CD14-positive monocyte (primary cell): ENCODE results near the gene ANKRD17. TPM values are rescaled to one million over a fixed set of nuclear protein-coding genes. Genes with fewer than 3 reads are reported as not detected.

Source experiments
- DNase-seq, 3 donors: peaks; one replicate each; pipeline ENCODE4 v3.0.0-alpha.2; 2011 to 2022
- H2AFZ ChIP-seq: 2 replicates; pipeline ENCODE4 v1.6.0; 2012; ENCODE audit warnings: mild to moderate bottlenecking, low read depth, low read length, inconsistent platforms; ENCODE audit not compliant: insufficient read depth, poor library complexity, severe bottlenecking
- H3K27ac ChIP-seq, 2 donors: 1 replicate in 1 of 2; 2 replicates in 1 of 2; pipeline ENCODE4 v1.5.1; 2012 to 2013; ENCODE audit warnings: low read length in 2 of 2, control low read depth in 1 of 2, inconsistent platforms in 1 of 2, low read depth in 1 of 2, mild to moderate bottlenecking in 1 of 2
- H3K27me3 ChIP-seq, 2 donors: one replicate each; pipeline versions ENCODE4 v1.6.0 to v1.6.1; 2011 to 2013; ENCODE audit warnings: low read length in 2 of 2; ENCODE audit not compliant: control insufficient read depth in 2 of 2, insufficient read depth in 2 of 2
- H3K36me3 ChIP-seq, 2 donors: replicated peaks in 1 of 2; 1 replicate in 1 of 2; 2 replicates in 1 of 2; pipeline versions ENCODE4 v1.5.1 to v1.6.1; 2012 to 2013; ENCODE audit warnings: low read length in 2 of 2, control low read depth in 1 of 2, inconsistent platforms in 1 of 2, mild to moderate bottlenecking in 1 of 2; ENCODE audit not compliant: insufficient read depth in 2 of 2, control insufficient read depth in 1 of 2
- H3K4me1 ChIP-seq, 2 donors: 1 replicate in 1 of 2; 2 replicates in 1 of 2; pipeline versions ENCODE4 v1.5.1 to v1.6.1; 2012 to 2013; ENCODE audit warnings: low read length in 2 of 2, control low read depth in 1 of 2, inconsistent platforms in 1 of 2, mild to moderate bottlenecking in 1 of 2, moderate library complexity in 1 of 2; ENCODE audit not compliant: insufficient read depth in 2 of 2, control insufficient read depth in 1 of 2
- H3K4me2 ChIP-seq: replicated peaks from 2 replicates; pipeline ENCODE3; 2012; ENCODE audit warnings: low read length, moderate library complexity, mild to moderate bottlenecking; ENCODE audit not compliant: poor library complexity, severe bottlenecking; ENCODE audit errors: extremely low read depth
- H3K4me3 ChIP-seq, 3 experiments: fragments of 200-600 bp in 1 of 3; sonication (generic) in 1 of 3; replicated peaks in 1 of 3; 1 replicate in 2 of 3; 2 replicates in 1 of 3; pipeline ENCODE4 v1.5.1; 2011 to 2013; ENCODE audit warnings: low read length in 3 of 3, mild to moderate bottlenecking in 3 of 3, control low read depth in 2 of 3, low read depth in 2 of 3, inconsistent platforms in 1 of 3, moderate library complexity in 1 of 3
- H3K79me2 ChIP-seq: 2 replicates; pipeline ENCODE4 v1.6.0; 2012; ENCODE audit warnings: mild to moderate bottlenecking, control low read depth, inconsistent platforms, low read length, moderate library complexity; ENCODE audit not compliant: insufficient read depth
- H3K9ac ChIP-seq: 2 replicates; pipeline ENCODE4 v1.6.0; 2017; ENCODE audit warnings: low read length, mild to moderate bottlenecking; ENCODE audit not compliant: insufficient read depth, poor library complexity, severe bottlenecking
- H3K9me3 ChIP-seq, 2 donors: replicated peaks in 1 of 2; 1 replicate in 1 of 2; 2 replicates in 1 of 2; pipeline versions ENCODE4 v1.5.1 to v1.6.1; 2012 to 2013; ENCODE audit warnings: low read length in 2 of 2, control low read depth in 1 of 2; ENCODE audit not compliant: control insufficient read depth in 1 of 2, insufficient read depth in 1 of 2
- H4K20me1 ChIP-seq: 2 replicates; pipeline ENCODE4 v1.6.0; 2012; ENCODE audit warnings: mild to moderate bottlenecking, low read length, control low read depth, moderate library complexity; ENCODE audit not compliant: insufficient read depth
- H3K27ac Mint-ChIP-seq, 7 donors: one replicate each; pipeline ENCODE4 v1.8.0; 2020; ENCODE audit warnings: mild to moderate bottlenecking in 7 of 7, mixed read lengths in 7 of 7, moderate library complexity in 6 of 7, inconsistent platforms in 2 of 7
- H3K27me3 Mint-ChIP-seq, 3 donors: one replicate each; pipeline ENCODE4 v1.8.0; 2021 to 2022; ENCODE audit warnings: low read depth in 3 of 3, mild to moderate bottlenecking in 3 of 3, mixed read lengths in 3 of 3, moderate library complexity in 3 of 3, inconsistent platforms in 1 of 3
- H3K36me3 Mint-ChIP-seq, 2 donors: one replicate each; pipeline ENCODE4 v1.8.0; 2020; ENCODE audit warnings: mixed read lengths in 2 of 2, inconsistent platforms in 1 of 2, mild to moderate bottlenecking in 1 of 2
- H3K4me1 Mint-ChIP-seq: one replicate; pipeline ENCODE4 v1.8.0; 2020; ENCODE audit warnings: mild to moderate bottlenecking, mixed read lengths
- H3K4me3 Mint-ChIP-seq, 2 donors: one replicate each; pipeline ENCODE4 v1.8.0; 2020; ENCODE audit warnings: mild to moderate bottlenecking in 2 of 2, mixed read lengths in 2 of 2, moderate library complexity in 1 of 2
- H3K9me3 Mint-ChIP-seq, 7 donors: one replicate each; pipeline ENCODE4 v1.8.0; 2020 to 2022; ENCODE audit warnings: mixed read lengths in 7 of 7, mild to moderate bottlenecking in 6 of 7, moderate library complexity in 6 of 7, inconsistent platforms in 2 of 7
- CTCF ChIP-seq: fragments of 200-600 bp; IDR thresholded peaks from one replicate; pipeline ENCODE4 v1.8.0; 2022; ENCODE audit warnings: antibody characterized with exemption, mild to moderate bottlenecking
- WGBS: methylation state at CpG from one replicate; pipeline ENCODE4 v1.1.5; 2013; ENCODE audit warnings: missing lambda C conversion rate; ENCODE audit not compliant: insufficient coverage; 5-methylcytosine and 5-hydroxymethylcytosine counted together
- intact Hi-C, 2 donors: fragments of 100-400 bp; cut with micrococcal nuclease; formaldehyde crosslinking; loops; one replicate each; pipeline versions ENCODE4 v1.15.0 to v1.15.1; 2023
- polyA plus RNA-seq, 3 donors: library from polyadenylated mRNA; depleted of rRNA in 1 of 3; unstranded in 2 of 3; stranded (reverse) in 1 of 3; fragments of 300-500 nt in 2 of 3; fragments of >200 nt in 1 of 3; fragmentation: Illumina TruSeq in 2 of 3; gene quantifications; 1 replicate in 2 of 3; 2 replicates in 1 of 3; pipeline ENCODE4 v1.2.3, GENCODE V29; 2012 to 2021

The ANKRD17 gene
- polyA plus RNA-seq, 3 donors = 5.3 to 18.9 (median 9.0) TPM

DNA sequence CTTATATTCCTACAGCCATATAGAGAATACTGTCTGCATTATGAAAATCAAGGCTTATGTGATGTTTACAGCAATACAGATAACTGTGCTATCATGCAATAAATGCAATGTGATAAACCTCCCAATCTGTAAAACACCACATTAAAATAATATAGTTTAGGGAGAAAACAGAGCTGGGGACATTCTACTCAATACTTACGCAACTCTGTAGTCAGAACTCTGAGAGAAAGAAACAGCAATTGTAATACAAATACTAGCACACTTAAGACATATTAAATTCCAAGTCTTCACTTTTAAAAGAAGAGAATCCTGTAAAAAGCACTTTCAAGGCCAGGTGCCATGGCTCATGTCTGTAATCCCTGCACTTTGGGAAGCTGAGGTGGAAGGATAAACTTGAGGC is 61.4 kb downstream of the ANKRD17 start:
- H3K4me3 ChIP-seq = no peak overlapping the region
- no peak for DNase-seq
- Mint-ChIP-seq H3K9me3 (no peaks in the 10 kb centered on the region), H3K36me3 (peaks cover 3 to 11% of the 10 kb centered on the region in 2 donors), H3K27ac (peak overlapping the region in 3 of 7 donors; percentile 21 to 58 (median 35)), H3K4me1 (peaks cover 17% of the 10 kb centered on the region), H3K4me3 (no peak overlapping the region), H3K27me3 (peaks cover 0 to 2% (median 0%) of the 10 kb centered on the region in 3 donors)
- H2AFZ ChIP-seq = no peak overlapping the region
- no peak overlapping the region for H3K27ac ChIP-seq
- no peak overlapping the region for H3K9ac ChIP-seq
- H4K20me1 ChIP-seq = peaks cover 76% of the 10 kb centered on the region
- H3K9me3 ChIP-seq = no peaks in the 10 kb centered on the region
- peaks cover 6 to 14% of the 10 kb centered on the region in 2 donors for H3K4me1 ChIP-seq
- intact Hi-C loops = no loop called here
- H3K79me2 ChIP-seq = peaks cover 90% of the 10 kb centered on the region
- no peaks in the 10 kb centered on the region for H3K36me3 ChIP-seq
- no peak overlapping the region for H3K4me2 ChIP-seq
- no CpG with 5 or more reads among the region's 1 CpG for WGBS
- no peaks in the 10 kb centered on the region for H3K27me3 ChIP-seq
- TF ChIP-seq CTCF = no peak

DNA sequence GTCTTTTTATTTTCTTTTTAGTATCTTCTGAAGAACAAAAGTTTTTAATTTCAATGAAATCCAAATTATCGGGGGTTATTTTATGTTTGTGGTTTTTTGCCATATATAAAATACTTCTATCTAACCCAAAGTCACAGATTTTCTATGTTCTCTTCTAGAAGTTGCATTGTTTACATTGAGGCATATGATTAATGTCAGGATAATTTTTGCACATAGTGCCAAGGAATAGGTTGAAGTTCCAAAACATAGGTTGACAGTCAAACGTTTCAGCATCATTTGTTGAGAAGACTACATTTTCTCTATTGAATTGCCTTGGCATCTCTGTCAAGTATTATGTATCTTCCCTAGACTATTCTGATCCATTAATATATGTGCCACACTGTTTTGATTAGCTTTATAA is 64.5 kb downstream of the ANKRD17 start:
- Histone ChIP-seq H3K79me2 (peaks cover 89% of the 10 kb centered on the region), H3K4me2 (no peak overlapping the region), H4K20me1 (peaks cover 66% of the 10 kb centered on the region), H3K36me3 (no peaks in the 10 kb centered on the region), H3K9ac (no peak overlapping the region), H3K9me3 (no peaks in the 10 kb centered on the region), H3K27ac (peak overlapping the region in 1 of 2 donors; percentile 15), H2AFZ (no peak overlapping the region), H3K4me3 (no peak overlapping the region), H3K27me3 (no peaks in the 10 kb centered on the region), H3K4me1 (peaks cover 6 to 14% of the 10 kb centered on the region in 2 donors)
- intact Hi-C loops = no loop called here
- Mint-ChIP-seq H3K27ac (no peak overlapping the region), H3K27me3 (peaks cover 0 to 2% (median 0%) of the 10 kb centered on the region in 3 donors), H3K4me1 (peaks cover 17% of the 10 kb centered on the region), H3K9me3 (no peaks in the 10 kb centered on the region), H3K36me3 (peaks cover 6 to 19% of the 10 kb centered on the region in 2 donors), H3K4me3 (no peak overlapping the region)
- DNase-seq = no peak
- TF ChIP-seq CTCF = no peak
- no CpG with 5 or more reads among the region's 2 CpGs for WGBS
